Measurements from ENCODE around the gene IL1R1.
A peak's percentile ranks its signal among the peaks of the same experiment; 100 is the strongest.

IL1R1 gene

DNA sequence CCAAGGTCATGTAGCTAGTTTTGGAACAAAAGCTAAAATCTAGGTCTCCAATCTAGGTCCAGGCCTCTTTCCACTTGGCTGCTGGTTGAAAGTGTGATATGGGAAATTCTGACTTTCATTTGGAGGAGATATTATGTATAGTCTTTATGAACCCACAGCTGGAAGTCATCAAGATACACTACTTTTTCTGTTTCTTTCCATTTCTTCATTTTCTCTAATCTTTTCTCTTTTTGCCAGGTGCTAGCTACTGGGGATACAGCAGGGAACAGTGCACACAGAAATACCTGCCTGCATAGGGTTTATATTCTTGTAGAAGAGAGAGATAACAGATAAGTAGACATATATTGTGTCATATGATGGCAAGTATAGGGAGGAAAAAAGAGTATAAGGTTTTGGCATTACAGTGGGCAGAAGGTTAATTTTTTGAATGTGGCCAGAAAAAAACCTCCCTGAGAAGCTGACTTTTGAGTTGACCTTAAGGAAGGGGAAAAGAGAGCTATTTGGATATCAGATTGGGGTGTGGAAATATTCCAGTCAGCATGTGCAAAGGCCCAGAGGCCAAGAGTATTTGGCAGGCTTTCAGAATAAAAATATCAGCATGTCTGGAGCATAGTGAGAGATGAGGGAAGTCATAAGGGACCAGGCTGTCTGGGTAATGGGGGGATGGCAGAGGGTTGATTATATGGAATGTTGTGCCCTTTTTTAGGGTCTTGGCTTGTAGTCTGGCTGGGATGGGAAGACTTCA is 15.6 kb downstream of the IL1R1 start:
- H3K9me3 Mint-ChIP-seq: peaks cover 3% of the 10 kb centered on the region
- H3K36me3 Mint-ChIP-seq (ENCODE audit: low read depth): peaks cover 53% of the 10 kb centered on the region
- H3K4me3 Mint-ChIP-seq: no peak overlapping the region
- no peaks in the 10 kb centered on the region for H3K27me3 Mint-ChIP-seq
- no peak for DNase-seq
- H3K27ac Mint-ChIP-seq: no peak overlapping the region
- H3K4me1 Mint-ChIP-seq (ENCODE audit: low read depth): peaks cover 8% of the 10 kb centered on the region

DNA sequence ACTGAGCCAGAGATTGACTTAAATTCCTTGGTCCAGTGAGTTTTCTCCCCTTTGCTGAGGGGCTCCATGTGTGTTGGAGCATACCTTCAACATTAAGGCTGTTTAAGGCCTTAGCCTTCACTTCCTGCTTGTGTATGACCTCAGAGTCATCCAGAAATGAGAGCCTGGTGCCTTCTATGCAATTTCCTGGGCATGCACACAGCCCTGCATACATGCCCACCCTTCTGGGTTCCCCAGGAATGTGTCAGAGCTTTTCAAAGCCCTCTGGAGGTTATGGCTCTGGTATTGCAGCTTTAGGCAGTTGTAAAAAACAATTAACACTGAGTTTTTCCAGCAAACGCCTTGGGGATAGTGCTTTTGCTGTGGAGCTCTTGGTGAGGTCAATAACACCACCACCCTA is 16.7 kb downstream of the IL1R1 start:
- Mint-ChIP-seq H3K9me3 (peaks cover 3% of the 10 kb centered on the region), H3K4me3 (no peak overlapping the region), H3K27ac (no peak overlapping the region), H3K27me3 (no peaks in the 10 kb centered on the region), H3K36me3 (ENCODE audit: low read depth) (peaks cover 46% of the 10 kb centered on the region), H3K4me1 (ENCODE audit: low read depth) (peaks cover 8% of the 10 kb centered on the region)
- DNase-seq: no peak

DNA sequence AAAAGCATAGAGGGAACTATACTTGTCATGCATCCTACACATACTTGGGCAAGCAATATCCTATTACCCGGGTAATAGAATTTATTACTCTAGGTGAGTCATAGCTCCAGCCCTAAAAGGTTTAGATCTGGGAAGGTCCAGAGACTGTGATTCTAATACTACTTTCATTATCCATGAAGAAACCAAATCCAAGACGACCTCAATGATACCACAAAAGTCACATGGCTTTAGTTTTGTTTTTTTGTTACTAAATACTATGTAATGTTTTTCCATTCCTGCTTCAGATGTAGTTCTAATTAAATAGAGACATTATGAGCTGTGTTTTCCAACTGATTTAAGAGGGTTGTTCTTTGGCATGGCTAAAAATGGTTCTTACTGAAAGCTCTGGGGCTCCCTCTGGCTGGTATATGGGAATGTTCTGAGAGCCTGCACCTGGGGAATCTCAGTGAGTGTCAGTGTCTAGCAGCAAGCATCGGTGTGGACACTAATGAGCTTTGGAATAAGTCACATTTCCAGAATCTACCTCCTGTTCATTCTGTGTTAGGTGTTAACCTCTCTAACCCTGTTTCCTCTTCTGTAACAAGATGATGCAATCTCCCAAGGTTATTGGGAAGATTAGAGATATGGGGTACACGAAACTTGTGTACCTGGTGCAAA is 23.8 kb downstream of the IL1R1 start:
- no peak for DNase-seq
- H3K27ac Mint-ChIP-seq: peak overlapping the region; percentile 35
- peaks cover 17% of the 10 kb centered on the region for H3K4me1 Mint-ChIP-seq (ENCODE audit: low read depth)
- H3K4me3 Mint-ChIP-seq: no peak overlapping the region
- H3K36me3 Mint-ChIP-seq (ENCODE audit: low read depth): peaks cover 48% of the 10 kb centered on the region
- H3K9me3 Mint-ChIP-seq: no peaks in the 10 kb centered on the region
- H3K27me3 Mint-ChIP-seq: no peaks in the 10 kb centered on the region

DNA sequence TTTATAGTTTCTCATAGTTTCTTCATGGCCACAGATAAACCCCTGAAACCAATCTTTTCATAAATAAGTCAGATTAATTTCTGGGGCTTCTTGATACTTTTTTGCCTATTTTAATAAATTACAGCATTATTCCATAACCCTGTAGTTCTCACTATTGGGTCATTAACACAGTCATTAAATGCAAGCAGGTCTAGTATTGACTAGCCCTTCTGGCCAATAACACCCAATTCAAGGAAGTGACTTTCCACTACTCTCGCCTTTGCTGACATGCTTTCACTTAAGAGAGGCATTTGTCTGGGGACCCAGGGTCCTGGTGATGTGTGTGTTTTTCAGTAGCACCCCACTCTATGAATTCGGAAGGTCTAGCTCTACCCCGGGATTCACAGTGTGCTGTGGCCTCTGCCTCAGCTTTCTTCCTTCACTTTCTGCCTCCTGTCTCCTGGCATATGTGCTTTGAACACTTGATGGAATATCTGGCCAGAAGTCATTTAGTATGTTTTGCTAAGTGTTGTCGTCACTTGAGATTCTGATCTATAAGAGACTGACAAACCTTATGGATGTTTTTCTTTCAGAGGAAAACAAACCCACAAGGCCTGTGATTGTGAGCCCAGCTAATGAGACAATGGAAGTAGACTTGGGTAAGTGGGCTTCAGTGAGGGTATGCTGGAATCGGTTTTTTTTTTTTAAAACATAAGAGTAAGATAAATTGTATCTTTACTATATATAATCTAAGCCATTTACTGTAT is 25.7 kb downstream of the IL1R1 start:
- Mint-ChIP-seq H3K36me3 (ENCODE audit: low read depth) (peaks cover 66% of the 10 kb centered on the region), H3K27ac (no peak overlapping the region), H3K9me3 (no peaks in the 10 kb centered on the region), H3K27me3 (no peaks in the 10 kb centered on the region), H3K4me1 (ENCODE audit: low read depth) (peaks cover 26% of the 10 kb centered on the region), H3K4me3 (no peak overlapping the region)
- no peak for DNase-seq

DNA sequence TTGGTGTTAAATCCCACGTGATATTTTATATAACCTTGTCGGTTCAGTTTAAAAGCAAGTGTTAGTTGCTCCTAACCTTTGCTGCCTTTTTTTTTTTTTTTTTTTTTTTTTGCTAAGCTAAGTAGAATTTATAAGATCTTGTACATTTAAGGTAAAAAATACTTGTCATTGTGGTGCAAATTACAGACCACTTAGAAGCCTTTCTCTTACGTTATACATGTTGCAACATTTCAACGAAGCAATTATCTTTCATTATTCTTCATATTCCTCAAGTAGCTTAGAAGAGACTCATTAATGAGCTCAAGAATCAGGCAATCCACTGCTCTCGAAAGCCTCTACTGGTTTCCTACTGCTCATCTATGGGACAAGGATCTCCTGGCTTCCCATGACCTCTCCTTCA is 29.4 kb downstream of the IL1R1 start:
- no peak for DNase-seq
- no peaks in the 10 kb centered on the region for H3K9me3 Mint-ChIP-seq
- peaks cover 79% of the 10 kb centered on the region for H3K36me3 Mint-ChIP-seq (ENCODE audit: low read depth)
- no peak overlapping the region for H3K27ac Mint-ChIP-seq
- no peaks in the 10 kb centered on the region for H3K27me3 Mint-ChIP-seq
- H3K4me1 Mint-ChIP-seq (ENCODE audit: low read depth): peaks cover 18% of the 10 kb centered on the region
- no peak overlapping the region for H3K4me3 Mint-ChIP-seq

DNA sequence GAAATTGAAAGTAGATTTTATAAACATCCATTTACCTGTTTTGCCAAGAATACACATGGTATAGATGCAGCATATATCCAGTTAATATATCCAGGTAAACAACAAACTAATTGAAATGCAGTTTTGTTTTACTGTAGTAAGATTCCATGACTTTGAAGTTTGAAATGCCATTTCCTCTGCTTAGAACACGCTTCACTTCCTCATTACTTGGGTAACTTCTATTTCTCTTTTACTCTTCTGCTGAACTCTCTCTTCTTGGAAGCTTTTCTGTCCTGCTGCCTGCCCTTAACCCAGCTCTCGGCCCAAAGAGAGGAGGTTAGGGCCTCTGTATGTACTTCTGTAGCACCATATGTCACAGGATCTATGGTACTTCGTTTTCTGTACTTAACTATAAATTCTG is 30.2 kb downstream of the IL1R1 start:
- peaks cover 83% of the 10 kb centered on the region for H3K36me3 Mint-ChIP-seq (ENCODE audit: low read depth)
- peaks cover 16% of the 10 kb centered on the region for H3K4me1 Mint-ChIP-seq (ENCODE audit: low read depth)
- DNase-seq: no peak
- H3K27me3 Mint-ChIP-seq: peaks cover 1% of the 10 kb centered on the region
- H3K4me3 Mint-ChIP-seq: no peak overlapping the region
- H3K27ac Mint-ChIP-seq: no peak overlapping the region
- no peaks in the 10 kb centered on the region for H3K9me3 Mint-ChIP-seq

DNA sequence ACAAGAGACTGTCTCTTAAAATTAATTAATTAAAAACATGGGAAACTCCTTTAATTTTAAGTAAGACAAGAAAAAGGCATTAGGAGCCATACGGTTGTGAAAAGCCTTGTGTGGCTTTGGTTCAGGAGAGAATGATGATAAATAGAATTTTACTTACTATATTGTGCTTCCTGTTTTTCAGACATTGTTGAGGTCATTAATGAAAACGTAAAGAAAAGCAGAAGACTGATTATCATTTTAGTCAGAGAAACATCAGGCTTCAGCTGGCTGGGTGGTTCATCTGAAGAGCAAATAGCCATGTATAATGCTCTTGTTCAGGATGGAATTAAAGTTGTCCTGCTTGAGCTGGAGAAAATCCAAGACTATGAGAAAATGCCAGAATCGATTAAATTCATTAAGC is 33.6 kb downstream of the IL1R1 start:
- Mint-ChIP-seq H3K27ac (no peak overlapping the region), H3K4me3 (no peak overlapping the region), H3K4me1 (ENCODE audit: low read depth) (peaks cover 15% of the 10 kb centered on the region), H3K27me3 (peaks cover 3% of the 10 kb centered on the region), H3K9me3 (no peaks in the 10 kb centered on the region), H3K36me3 (ENCODE audit: low read depth) (peaks cover 64% of the 10 kb centered on the region)
- DNase-seq: no peak

DNA sequence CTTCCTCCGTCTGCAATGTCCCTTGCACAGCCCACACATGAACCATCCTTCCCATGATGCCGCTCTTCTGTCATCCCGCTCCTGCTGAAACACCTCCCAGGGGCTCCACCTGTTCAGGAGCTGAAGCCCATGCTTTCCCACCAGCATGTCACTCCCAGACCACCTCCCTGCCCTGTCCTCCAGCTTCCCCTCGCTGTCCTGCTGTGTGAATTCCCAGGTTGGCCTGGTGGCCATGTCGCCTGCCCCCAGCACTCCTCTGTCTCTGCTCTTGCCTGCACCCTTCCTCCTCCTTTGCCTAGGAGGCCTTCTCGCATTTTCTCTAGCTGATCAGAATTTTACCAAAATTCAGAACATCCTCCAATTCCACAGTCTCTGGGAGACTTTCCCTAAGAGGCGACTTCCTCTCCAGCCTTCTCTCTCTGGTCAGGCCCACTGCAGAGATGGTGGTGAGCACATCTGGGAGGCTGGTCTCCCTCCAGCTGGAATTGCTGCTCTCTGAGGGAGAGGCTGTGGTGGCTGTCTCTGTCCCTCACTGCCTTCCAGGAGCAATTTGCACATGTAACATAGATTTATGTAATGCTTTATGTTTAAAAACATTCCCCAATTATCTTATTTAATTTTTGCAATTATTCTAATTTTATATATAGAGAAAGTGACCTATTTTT is 35.4 kb downstream of the IL1R1 start:
- Mint-ChIP-seq H3K4me1 (ENCODE audit: low read depth) (peaks cover 7% of the 10 kb centered on the region), H3K27ac (no peak overlapping the region), H3K4me3 (no peak overlapping the region), H3K36me3 (ENCODE audit: low read depth) (peaks cover 46% of the 10 kb centered on the region), H3K9me3 (no peaks in the 10 kb centered on the region), H3K27me3 (peaks cover 13% of the 10 kb centered on the region)
- DNase-seq: no peak

DNA sequence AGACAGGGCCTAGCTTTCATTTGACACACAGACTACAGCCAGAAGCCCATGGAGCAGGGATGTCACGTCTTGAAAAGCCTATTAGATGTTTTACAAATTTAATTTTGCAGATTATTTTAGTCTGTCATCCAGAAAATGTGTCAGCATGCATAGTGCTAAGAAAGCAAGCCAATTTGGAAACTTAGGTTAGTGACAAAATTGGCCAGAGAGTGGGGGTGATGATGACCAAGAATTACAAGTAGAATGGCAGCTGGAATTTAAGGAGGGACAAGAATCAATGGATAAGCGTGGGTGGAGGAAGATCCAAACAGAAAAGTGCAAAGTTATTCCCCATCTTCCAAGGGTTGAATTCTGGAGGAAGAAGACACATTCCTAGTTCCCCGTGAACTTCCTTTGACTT is 36.5 kb downstream of the IL1R1 start:
- Mint-ChIP-seq H3K27ac (no peak overlapping the region), H3K4me3 (no peak overlapping the region), H3K27me3 (peaks cover 17% of the 10 kb centered on the region), H3K4me1 (ENCODE audit: low read depth) (peaks cover 6% of the 10 kb centered on the region), H3K36me3 (ENCODE audit: low read depth) (peaks cover 37% of the 10 kb centered on the region), H3K9me3 (no peaks in the 10 kb centered on the region)
- no peak for DNase-seq

DNA sequence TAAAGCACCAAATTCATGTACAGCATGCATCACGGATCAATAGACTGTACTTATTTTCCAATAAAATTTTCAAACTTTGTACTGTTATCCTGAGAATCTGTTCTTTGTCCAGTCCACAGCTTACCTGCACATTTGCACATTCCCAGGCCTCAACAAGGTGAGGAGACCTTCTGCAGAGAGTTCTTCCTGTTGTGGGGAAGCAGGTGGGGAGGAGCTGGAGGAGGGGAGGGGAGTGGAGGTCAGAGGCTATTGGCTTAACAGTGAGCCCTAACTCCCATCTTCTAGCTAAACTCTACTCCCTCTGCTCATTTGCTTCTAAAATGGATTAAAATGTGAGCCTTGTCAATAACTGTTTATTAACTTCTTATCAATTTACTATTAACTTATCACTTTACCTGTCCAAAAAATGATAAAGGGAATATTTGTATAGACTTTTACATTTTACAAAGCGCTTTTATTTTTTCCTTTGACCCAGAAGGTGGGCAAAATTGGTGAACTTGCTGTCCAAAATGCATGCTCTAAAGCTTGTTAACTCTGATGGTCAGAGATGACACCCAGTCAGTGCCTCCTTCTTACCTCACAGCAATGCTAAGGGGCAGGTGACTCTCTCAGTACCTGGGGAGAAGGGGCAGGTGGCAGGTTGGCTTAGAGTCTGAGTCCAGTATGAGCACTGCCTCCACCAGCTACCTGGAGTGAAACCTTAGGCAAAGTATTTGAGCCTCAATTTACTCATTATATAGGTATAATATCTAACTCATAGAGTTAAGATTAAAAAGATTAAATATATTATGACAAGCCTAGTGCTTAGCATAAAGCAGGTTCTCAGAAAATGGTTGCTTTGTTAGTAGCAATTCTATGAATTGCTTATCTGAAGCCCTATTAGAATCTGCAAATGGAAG is 37.5 kb downstream of the IL1R1 start:
- H3K27ac Mint-ChIP-seq: no peak overlapping the region
- peaks cover 17% of the 10 kb centered on the region for H3K27me3 Mint-ChIP-seq
- H3K9me3 Mint-ChIP-seq: no peaks in the 10 kb centered on the region

DNA sequence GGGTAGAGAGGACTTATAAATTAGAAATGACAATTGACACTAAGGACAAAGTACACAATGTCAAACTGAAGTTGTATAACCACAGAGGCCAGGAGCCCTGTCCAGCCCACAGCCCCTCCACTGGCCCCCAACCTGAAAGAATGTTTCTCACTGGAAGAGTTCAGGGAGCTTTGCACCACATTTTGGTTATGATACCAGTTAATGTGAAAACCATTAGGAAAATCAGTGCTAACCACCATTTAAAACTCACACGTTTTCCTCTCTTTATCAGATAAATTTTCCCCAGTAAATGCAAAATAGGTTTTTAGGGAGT is 38.1 kb downstream of the IL1R1 start:
- H3K27me3 Mint-ChIP-seq: peaks cover 17% of the 10 kb centered on the region
- H3K9me3 Mint-ChIP-seq: no peaks in the 10 kb centered on the region

More for the DNA sequence above, 37.5 kb downstream of the IL1R1 start:
- peaks cover 8% of the 10 kb centered on the region for H3K4me1 Mint-ChIP-seq (ENCODE audit: low read depth)
- no peak for DNase-seq
- H3K4me3 Mint-ChIP-seq: no peak overlapping the region
- peaks cover 29% of the 10 kb centered on the region for H3K36me3 Mint-ChIP-seq (ENCODE audit: low read depth)

DNA sequence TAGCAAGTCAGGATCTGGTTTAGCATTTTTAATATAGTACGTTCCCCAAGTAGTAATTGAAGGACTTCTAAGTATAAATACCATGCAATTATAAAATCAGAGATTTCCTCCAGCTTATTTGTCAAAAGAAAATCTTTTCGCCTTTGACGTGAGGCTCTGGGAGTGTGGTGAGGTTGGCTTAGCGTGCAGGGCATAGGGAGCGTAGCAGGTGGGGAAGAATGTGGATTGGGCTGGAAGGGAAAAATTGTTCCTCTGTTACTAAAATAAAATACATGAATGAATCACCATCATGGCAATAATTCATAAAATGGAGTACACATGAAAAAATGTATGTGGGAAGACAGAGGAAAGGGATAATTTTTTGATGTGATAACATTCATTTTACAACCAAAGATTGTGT is 38.8 kb downstream of the IL1R1 start:
- Mint-ChIP-seq H3K36me3 (ENCODE audit: low read depth) (peaks cover 16% of the 10 kb centered on the region), H3K27me3 (peaks cover 17% of the 10 kb centered on the region), H3K4me1 (ENCODE audit: low read depth) (peaks cover 16% of the 10 kb centered on the region), H3K4me3 (no peak overlapping the region), H3K9me3 (no peaks in the 10 kb centered on the region), H3K27ac (no peak overlapping the region)
- DNase-seq: no peak

More for the DNA sequence above, 38.1 kb downstream of the IL1R1 start:
- H3K36me3 Mint-ChIP-seq (ENCODE audit: low read depth): peaks cover 24% of the 10 kb centered on the region
- peaks cover 10% of the 10 kb centered on the region for H3K4me1 Mint-ChIP-seq (ENCODE audit: low read depth)
- DNase-seq: no peak
- no peak overlapping the region for H3K4me3 Mint-ChIP-seq
- no peak overlapping the region for H3K27ac Mint-ChIP-seq

DNA sequence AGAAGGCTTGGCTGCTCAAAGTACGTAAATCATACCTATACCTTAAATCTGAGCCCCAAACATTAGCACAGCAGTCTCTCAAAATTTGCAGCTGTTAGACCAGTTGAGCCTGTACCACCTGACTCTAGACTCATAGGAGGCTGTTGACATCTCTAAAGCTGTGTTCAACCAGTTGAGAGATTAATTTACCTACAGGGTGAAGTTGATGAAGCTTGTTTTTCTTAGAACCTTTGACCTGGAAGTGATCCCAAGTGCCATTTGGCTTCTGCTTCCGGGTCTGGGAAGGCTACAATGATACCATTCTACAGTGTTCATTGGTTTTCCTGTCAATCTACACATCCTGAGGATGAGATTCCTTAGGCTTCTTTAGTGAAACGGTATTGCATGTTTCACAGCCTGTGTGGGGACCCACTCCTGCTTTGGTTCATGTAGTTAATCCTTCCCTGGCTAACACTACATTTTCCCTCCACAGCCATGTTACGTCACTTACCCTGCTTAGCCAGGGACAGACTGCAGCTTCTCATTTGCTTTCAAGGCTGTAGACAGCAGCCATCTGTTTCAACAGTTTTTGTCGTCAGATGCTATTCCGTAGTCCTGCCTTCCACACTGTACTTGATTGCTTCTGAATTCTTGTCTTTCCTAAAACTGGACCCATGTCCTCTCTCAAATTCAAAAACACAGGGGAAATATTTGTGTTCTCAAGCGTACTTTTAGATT is 39.5 kb downstream of the IL1R1 start:
- peaks cover 22% of the 10 kb centered on the region for H3K4me1 Mint-ChIP-seq (ENCODE audit: low read depth)
- H3K4me3 Mint-ChIP-seq: no peak overlapping the region
- DNase-seq: no peak
- no peak overlapping the region for H3K27ac Mint-ChIP-seq
- no peaks in the 10 kb centered on the region for H3K9me3 Mint-ChIP-seq
- peaks cover 9% of the 10 kb centered on the region for H3K36me3 Mint-ChIP-seq (ENCODE audit: low read depth)
- peaks cover 17% of the 10 kb centered on the region for H3K27me3 Mint-ChIP-seq

Data from activated T-cell treated with anti-CD3 and anti-CD28 coated beads, Interleukin-2, amount 50 U/mL, for 24 hours (primary cell).